K562 (cell line): ENCODE measurements around the gene DCUN1D1. TPM values are rescaled to one million over a fixed set of nuclear protein-coding genes. Genes with fewer than 3 reads are reported as not detected.
A peak's percentile ranks its signal among the peaks of the same experiment; 100 is the strongest.

ENCODE experiments used
- CREB5 ChIP-seq: fragments of 250-450 bp; sonication (Bioruptor Pico); IDR thresholded peaks from 2 replicates; pipeline ENCODE4 v1.5.0; 2020; ENCODE audit warnings: mild to moderate bottlenecking
- CTCF ChIP-seq, 3 experiments: IDR thresholded peaks in 2 of 3; conservative IDR thresholded peaks in 1 of 3; 2 replicates each; pipeline ENCODE4 v1.5.1; 2011 to 2012; ENCODE audit warnings: low read length in 3 of 3, mild to moderate bottlenecking in 3 of 3, control low read depth in 2 of 3, improper control_type of control experiment in 1 of 3, inconsistent platforms in 1 of 3, low read depth in 1 of 3, mixed read lengths in 1 of 3, moderate library complexity in 1 of 3; ENCODE audit not compliant: insufficient read depth in 2 of 3
- FOS ChIP-seq: IDR thresholded peaks from 3 replicates; pipeline ENCODE4 v1.6.1; 2011; ENCODE audit not compliant: insufficient read length; ENCODE audit errors: extremely low read depth
- HDAC8 ChIP-seq: fragments of 450-650 bp; IDR thresholded peaks from 2 replicates; pipeline ENCODE4 v1.6.1; 2016; ENCODE audit warnings: mild to moderate bottlenecking, missing genetic modification characterization, moderate library complexity, missing compliant biosample characterization
- ILF3 ChIP-seq: fragments of 450-650 bp; IDR thresholded peaks from 2 replicates; pipeline ENCODE4 v1.6.1; 2018; ENCODE audit warnings: antibody characterized with exemption, mild to moderate bottlenecking, moderate library complexity, borderline replicate concordance
- MBD2 ChIP-seq: sonication (generic); IDR thresholded peaks from 2 replicates; pipeline ENCODE4 v1.6.1; 2016; ENCODE audit warnings: low read depth, borderline replicate concordance
- MEF2D ChIP-seq: conservative IDR thresholded peaks from 2 replicates; pipeline ENCODE4 v1.6.1; 2016; ENCODE audit warnings: low read depth, missing genetic modification characterization, missing compliant biosample characterization
- MLX ChIP-seq, 2 experiments: fragments of 450-650 bp in 1 of 2; sonication (generic) in 1 of 2; formaldehyde crosslinking; conservative IDR thresholded peaks; 2 replicates each; pipeline versions ENCODE4 v1.4.0 to v1.8.1; 2020 to 2022; ENCODE audit warnings: mild to moderate bottlenecking in 1 of 2, missing genetic modification reagents in 1 of 2
- MTF1 ChIP-seq: fragments of 250-450 bp; sonication (Bioruptor Pico); IDR thresholded peaks from 2 replicates; pipeline ENCODE4 v1.9.0; 2021; ENCODE audit warnings: moderate library complexity, mild to moderate bottlenecking, inconsistent platforms, borderline replicate concordance
- NFATC3 ChIP-seq: fragments of 450-650 bp; IDR thresholded peaks from 2 replicates; pipeline ENCODE4 v1.6.1; 2017; ENCODE audit warnings: mild to moderate bottlenecking
- NFIC ChIP-seq: fragments of 450-650 bp; IDR thresholded peaks from 2 replicates; pipeline ENCODE4 v1.6.1; 2017; ENCODE audit warnings: mild to moderate bottlenecking, inconsistent platforms
- NFRKB ChIP-seq: fragments of 450-650 bp; IDR thresholded peaks from 2 replicates; pipeline ENCODE4 v1.6.1; 2016; ENCODE audit warnings: low read depth
- NKRF ChIP-seq: fragments of 450-650 bp; IDR thresholded peaks from 2 replicates; pipeline ENCODE4 v1.6.1; 2016; ENCODE audit warnings: borderline replicate concordance
- PTBP1 ChIP-seq: fragments of 200-400 bp; formaldehyde crosslinking; IDR thresholded peaks from 2 replicates; pipeline ENCODE4 v1.6.1; 2017; ENCODE audit warnings: low read depth, low read length
- PURB ChIP-seq: sonication (generic); formaldehyde crosslinking; IDR thresholded peaks from 2 replicates; pipeline ENCODE4 v1.9.0; 2021; ENCODE audit warnings: low read depth, mild to moderate bottlenecking, missing genetic modification reagents
- TSC22D4 ChIP-seq: fragments of 450-650 bp; IDR thresholded peaks from 2 replicates; pipeline ENCODE4 v1.6.1; 2016; ENCODE audit warnings: missing genetic modification characterization, missing biosample characterization, control low read depth
- ZBTB34 ChIP-seq: fragments of 250-450 bp; sonication (Bioruptor Pico); IDR thresholded peaks from 2 replicates; pipeline ENCODE4 v1.8.0; 2021; ENCODE audit warnings: mild to moderate bottlenecking, moderate library complexity
- ZC3H4 ChIP-seq: sonication (generic); formaldehyde crosslinking; IDR thresholded peaks from 2 replicates; pipeline ENCODE4 v1.9.0; 2021; ENCODE audit warnings: missing genetic modification reagents, borderline replicate concordance
- ZNF212 ChIP-seq: fragments of 450-650 bp; formaldehyde crosslinking; IDR thresholded peaks from 2 replicates; pipeline ENCODE4 v1.4.0; 2020; ENCODE audit warnings: mild to moderate bottlenecking
- ZNF3 ChIP-seq: fragments of 250-450 bp; sonication (Bioruptor Pico); IDR thresholded peaks from 2 replicates; pipeline ENCODE4 v1.5.0; 2021; ENCODE audit warnings: mild to moderate bottlenecking, moderate library complexity
- polyA plus RNA-seq, 8 experiments: library from polyadenylated mRNA; depleted of rRNA in 4 of 8; stranded (reverse) in 5 of 8; unstranded in 3 of 8; fragments of >200 nt; fragmentation: Nextera tagmentation in 2 of 8; fragmentation: Illumina TruSeq in 1 of 8; extraction: Ambion mirVana in 2 of 8; extraction: Trizol in 1 of 8; gene quantifications; 2 replicates each; pipeline versions ENCODE4 v1.2.1 to v1.2.3, GENCODE V29; 2011 to 2014; ENCODE audit warnings: inconsistent platforms in 1 of 8, missing spikeins in 1 of 8
- total RNA-seq, 7 experiments: library from RNA; depleted of rRNA in 6 of 7; stranded (reverse); fragments of >200 nt in 6 of 7; fragmentation: Illumina TruSeq in 2 of 7; extraction: Trizol in 2 of 7; gene quantifications; 2 replicates each; pipeline versions ENCODE4 v1.2.1 to v1.2.3, GENCODE V29; 2011 to 2021; ENCODE audit warnings: low replicate concordance in 1 of 7

DCUN1D1 gene
- total and polyA plus RNA-seq, 9 of the 15 experiments (the other 6 are each of a cell fraction or from before 2014, with no cell fraction given) = 11.4 to 46.8 (median 28.2) TPM

GRCh38 chr3:182920515-182921084 is 59.7 kb downstream of the DCUN1D1 start (continued):
- TF ChIP-seq MLX (CRISPR knock-in tag; conservative IDR thresholded peaks at IDR 0.05) = no peak
- peak; percentile 59; the same call in 1 of the 2 replicates for TF ChIP-seq MBD2
- TF ChIP-seq MEF2D (tag) = peak; percentile 62; the same call in 1 of the 2 replicates
- TF ChIP-seq ZNF3 (CRISPR knock-in tag) = no peak
- TF ChIP-seq PURB (CRISPR knock-in tag) = no peak
- TF ChIP-seq FOS = no peak
- no peak for TF ChIP-seq CREB5 (CRISPR knock-in tag)
- no peak for TF ChIP-seq MTF1 (CRISPR knock-in tag)
- no peak for TF ChIP-seq HDAC8 (tag)
- no peak for TF ChIP-seq CTCF (IDR thresholded peaks at IDR 0.05 in 2 of 3, conservative IDR thresholded peaks at IDR 0.05 in 1 of 3; ENCODE audit: insufficient read depth in 2 of 3, low read depth in 1 of 3, low read length in 3 of 3)
- peak; percentile 85 for TF ChIP-seq NFIC
- peak; percentile 74; the same call in 1 of the 2 replicates for TF ChIP-seq NFRKB
- TF ChIP-seq ILF3 = no peak
- TF ChIP-seq ZC3H4 (CRISPR knock-in tag) = no peak
- no peak for TF ChIP-seq PTBP1
- TF ChIP-seq ZBTB34 (CRISPR knock-in tag) = no peak
- TF ChIP-seq NKRF = no peak
- TF ChIP-seq ZNF212 (CRISPR knock-in tag) = no peak
- no peak for TF ChIP-seq TSC22D4 (tag)
- no peak for TF ChIP-seq NFATC3
